Glutamatergic neuron (in vitro differentiated cells): ENCODE measurements around the gene AFF3. TPM values are rescaled to one million over a fixed set of nuclear protein-coding genes. Genes with fewer than 3 reads are reported as not detected.
"Not testable (repeated sequence)": the region's sequence is repeated elsewhere in the genome, so short reads cannot be mapped to it uniquely, and the experiment has no call there.

ENCODE experiments used
- DNase-seq: peaks from one replicate; pipeline ENCODE4 v3.0.0; 2022
- H3K27ac Mint-ChIP-seq: one replicate; pipeline ENCODE4 v1.8.0; 2020; ENCODE audit warnings: mild to moderate bottlenecking, mixed read lengths, inconsistent platforms; ENCODE audit not compliant: unreplicated experiment
- H3K27me3 Mint-ChIP-seq: one replicate; pipeline ENCODE4 v1.8.0; 2020; ENCODE audit warnings: mild to moderate bottlenecking, moderate library complexity, mixed read lengths, inconsistent platforms; ENCODE audit not compliant: unreplicated experiment
- H3K36me3 Mint-ChIP-seq: one replicate; pipeline ENCODE4 v1.8.0; 2020; ENCODE audit warnings: mild to moderate bottlenecking, mixed read lengths, inconsistent platforms; ENCODE audit not compliant: unreplicated experiment
- H3K4me1 Mint-ChIP-seq: one replicate; pipeline ENCODE4 v1.8.0; 2020; ENCODE audit warnings: mild to moderate bottlenecking, low read depth, mixed read lengths, inconsistent platforms; ENCODE audit not compliant: unreplicated experiment
- H3K4me3 Mint-ChIP-seq: one replicate; pipeline ENCODE4 v1.8.0; 2020; ENCODE audit warnings: mild to moderate bottlenecking, mixed read lengths, inconsistent platforms; ENCODE audit not compliant: unreplicated experiment
- H3K9me3 Mint-ChIP-seq: one replicate; pipeline ENCODE4 v1.8.0; 2020; ENCODE audit warnings: mild to moderate bottlenecking, moderate library complexity, mixed read lengths, inconsistent platforms; ENCODE audit not compliant: unreplicated experiment
- CTCF ChIP-seq: fragments of 200-600 bp; sonication (generic); IDR thresholded peaks from one replicate; pipeline ENCODE4 v1.5.0; 2021; ENCODE audit not compliant: partially characterized antibody, unreplicated experiment
- total RNA-seq: library from RNA; stranded (reverse); fragmentation: NEBNext Ultra II Directional; extraction: Animal tissue kit (Norgen Biotek cat#: 25700); gene quantifications from one replicate; pipeline ENCODE4 v1.2.1, GENCODE V29; 2021; ENCODE audit not compliant: unreplicated experiment

The AFF3 gene
- total RNA-seq, 1 donor from 2014 or later = 125 TPM

- H3K27me3 Mint-ChIP-seq = no peaks in the 10 kb centered on the region
- H3K27ac Mint-ChIP-seq = no peak overlapping the region
- no peak overlapping the region for H3K4me3 Mint-ChIP-seq
- H3K4me1 Mint-ChIP-seq = peaks cover 17% of the 10 kb centered on the region
- no peaks in the 10 kb centered on the region for H3K9me3 Mint-ChIP-seq
- no peaks in the 10 kb centered on the region for H3K36me3 Mint-ChIP-seq
- no peak for DNase-seq
- TF ChIP-seq CTCF = no peak
These were observed 633.0 kb downstream of the AFF3 start for GRCh38 chr2:99509387-99509786.

GRCh38 chr2:99507937-99508818 lies 634.2 kb downstream of the AFF3 start:
- H3K9me3 Mint-ChIP-seq = no peaks in the 10 kb centered on the region
- DNase-seq = no peak
- H3K4me1 Mint-ChIP-seq = peaks cover 15% of the 10 kb centered on the region
- no peaks in the 10 kb centered on the region for H3K27me3 Mint-ChIP-seq
- no peak for TF ChIP-seq CTCF
- H3K36me3 Mint-ChIP-seq = no peaks in the 10 kb centered on the region
- H3K4me3 Mint-ChIP-seq = no peak overlapping the region
- H3K27ac Mint-ChIP-seq = no peak overlapping the region

GRCh38 chr2:99504844-99505584 lies 637.4 kb downstream of the AFF3 start:
- Mint-ChIP-seq H3K27ac (no peak overlapping the region), H3K9me3 (peaks cover 2% of the 10 kb centered on the region), H3K4me1 (peaks cover 19% of the 10 kb centered on the region), H3K4me3 (no peak overlapping the region), H3K36me3 (no peaks in the 10 kb centered on the region), H3K27me3 (no peaks in the 10 kb centered on the region)
- no peak for DNase-seq
- TF ChIP-seq CTCF = no peak

GRCh38 chr2:99503662-99504416 lies 638.6 kb downstream of the AFF3 start:
- not testable (repeated sequence) for H3K27me3 Mint-ChIP-seq, H3K9me3 Mint-ChIP-seq, H3K27ac Mint-ChIP-seq, DNase-seq, H3K36me3 Mint-ChIP-seq, H3K4me3 Mint-ChIP-seq
- H3K4me1 Mint-ChIP-seq = peaks cover 19% of the 10 kb centered on the region

GRCh38 chr2:99496021-99496420 lies 646.4 kb downstream of the AFF3 start:
- Mint-ChIP-seq H3K4me3 (no peak overlapping the region), H3K27me3 (peaks cover 3% of the 10 kb centered on the region), H3K9me3 (no peaks in the 10 kb centered on the region), H3K36me3 (no peaks in the 10 kb centered on the region), H3K4me1 (no peaks in the 10 kb centered on the region), H3K27ac (no peak overlapping the region)
- no peak for DNase-seq
- no peak for TF ChIP-seq CTCF
